NCI-H187 (cell line): ENCODE measurements around the gene CARD19.

ENCODE experiments used
- DNase-seq, 2 experiments: peaks; one replicate each; lab custom pipeline; 2025; lab: John Stamatoyannopoulos, UW

Gene CARD19

GRCh38 chr9:93161786-93162562, 66.0 kb downstream of the CARD19 start:
- no peak for DNase-seq
